Spinal cord (tissue), 10 donors: ENCODE results near the gene DEAF1. TPM values are rescaled to one million over a fixed set of nuclear protein-coding genes. Genes with fewer than 3 reads are reported as not detected.

ENCODE experiments used
- DNase-seq, 6 donors: peaks; one replicate each; pipeline versions ENCODE4 v3.0.0 to v3.0.0-alpha.2; 2013 to 2015; ENCODE audit warnings: low spot score in 6 of 6, low read depth in 4 of 6
- H3K27ac ChIP-seq: one replicate; pipeline ENCODE4 v1.5.1; 2013; ENCODE audit warnings: low read depth, low read length, control low read depth
- H3K27me3 ChIP-seq: one replicate; pipeline ENCODE4 v1.6.1; 2013; ENCODE audit warnings: low read length; ENCODE audit not compliant: control insufficient read depth, insufficient read depth
- H3K36me3 ChIP-seq: one replicate; pipeline ENCODE4 v1.6.1; 2013; ENCODE audit warnings: low read length; ENCODE audit not compliant: control insufficient read depth, insufficient read depth
- H3K4me1 ChIP-seq: one replicate; pipeline ENCODE4 v1.6.1; 2013; ENCODE audit warnings: low read length; ENCODE audit not compliant: control insufficient read depth, insufficient read depth
- H3K4me3 ChIP-seq: one replicate; pipeline ENCODE4 v1.5.1; 2013; ENCODE audit warnings: low read depth, low read length, control low read depth
- H3K9me3 ChIP-seq: one replicate; pipeline ENCODE4 v1.6.1; 2013; ENCODE audit warnings: low read length; ENCODE audit not compliant: control insufficient read depth, insufficient read depth
- WGBS: methylation state at CpG from one replicate; pipeline ENCODE4 v1.1.5; 2013; ENCODE audit warnings: missing lambda C conversion rate; ENCODE audit not compliant: insufficient coverage; 5-methylcytosine and 5-hydroxymethylcytosine counted together
- polyA plus RNA-seq, 2 donors: library from polyadenylated mRNA; unstranded; fragments of 120-200 nt; gene quantifications; one replicate each; pipeline ENCODE4 v1.2.1, GENCODE V29; 2013; ENCODE audit not compliant: insufficient read length in 2 of 2
- total RNA-seq, 2 donors: library from RNA; depleted of rRNA in 1 of 2; stranded (reverse); fragments of 120-200 nt in 1 of 2; fragments of >200 nt in 1 of 2; gene quantifications; one replicate each; pipeline versions ENCODE4 v1.2.3 to v1.2.4, GENCODE V29; 2013 to 2014
- donor health status: healthy.

The DEAF1 gene
- total and polyA plus RNA-seq, 4 donors = 45.3 to 242 (median 154) TPM

DNA sequence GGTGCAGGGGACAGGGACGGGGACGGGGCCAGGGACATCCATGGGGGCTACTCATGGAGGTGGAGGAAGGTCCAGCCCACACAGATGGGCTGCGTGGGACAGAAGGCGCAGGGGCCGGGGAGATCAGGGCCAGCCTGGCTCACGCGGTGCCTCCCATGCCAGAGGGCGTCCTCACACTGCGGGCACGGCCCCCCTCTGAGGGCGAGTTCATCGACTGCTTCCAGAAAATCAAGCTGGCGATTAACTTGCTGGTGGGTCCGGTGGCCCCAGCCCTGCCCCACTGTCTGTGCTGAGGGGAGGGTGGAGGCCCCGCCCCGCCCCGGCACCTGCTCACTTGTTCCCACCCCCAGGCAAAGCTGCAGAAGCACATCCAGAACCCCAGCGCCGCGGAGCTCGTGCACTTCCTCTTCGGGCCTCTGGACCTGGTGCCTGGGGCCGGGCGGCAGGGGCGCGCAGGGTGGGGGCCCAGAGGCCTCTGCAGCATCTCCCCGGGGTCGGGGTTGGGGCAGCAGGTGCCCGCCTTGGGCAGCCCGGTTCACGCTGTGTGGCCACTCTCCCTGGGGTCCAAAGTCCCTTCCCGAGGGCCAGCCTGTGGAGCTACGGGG is 26.8 kb upstream of the DEAF1 start:
- Histone ChIP-seq H3K27ac (no peak overlapping the region), H3K4me1 (peaks cover 26% of the 10 kb centered on the region), H3K4me3 (no peak overlapping the region), H3K9me3 (no peaks in the 10 kb centered on the region), H3K27me3 (peaks cover 73% of the 10 kb centered on the region), H3K36me3 (no peaks in the 10 kb centered on the region)
- DNase-seq = no peak
- 31% methylated on average over 31 of the region's 33 CpGs for WGBS

- H3K27ac ChIP-seq = no peak overlapping the region
- no peaks in the 10 kb centered on the region for H3K36me3 ChIP-seq
- H3K27me3 ChIP-seq = peaks cover 67% of the 10 kb centered on the region
- no peak for DNase-seq
- 19% methylated on average over 28 of the region's 28 CpGs for WGBS
- peaks cover 20% of the 10 kb centered on the region for H3K4me1 ChIP-seq
- H3K4me3 ChIP-seq = no peak overlapping the region
- no peaks in the 10 kb centered on the region for H3K9me3 ChIP-seq
These were observed 26.3 kb upstream of the DEAF1 start for GRCh38 chr11:721247-721740.

DNA sequence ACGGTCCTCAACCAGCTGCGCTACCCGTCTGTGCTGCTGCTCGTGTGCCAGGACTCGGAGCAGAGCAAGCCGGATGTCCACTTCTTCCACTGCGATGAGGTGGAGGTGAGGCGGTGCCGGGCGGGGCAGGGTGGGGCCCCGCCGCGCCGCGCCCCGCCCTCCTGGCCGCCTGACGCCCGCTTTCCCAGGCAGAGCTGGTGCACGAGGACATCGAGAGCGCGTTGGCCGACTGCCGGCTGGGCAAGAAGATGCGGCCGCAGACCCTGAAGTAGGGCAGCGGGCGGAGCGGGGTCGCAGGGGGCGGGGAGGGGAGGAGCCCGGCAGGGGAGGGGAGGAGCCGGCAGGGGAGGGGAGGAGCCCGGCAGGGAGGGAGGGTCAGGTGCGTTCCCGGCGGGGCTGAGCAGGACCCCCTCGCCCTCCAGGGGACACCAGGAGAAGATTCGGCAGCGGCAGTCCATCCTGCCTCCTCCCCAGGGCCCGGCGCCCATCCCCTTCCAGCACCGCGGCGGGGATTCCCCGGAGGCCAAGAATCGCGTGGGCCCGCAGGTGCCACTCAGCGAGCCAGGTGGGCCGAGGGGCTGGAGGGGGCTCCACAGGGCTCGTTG is 25.7 kb upstream of the DEAF1 start:
- Histone ChIP-seq H3K36me3 (no peaks in the 10 kb centered on the region), H3K4me1 (peaks cover 19% of the 10 kb centered on the region), H3K27ac (no peak overlapping the region), H3K27me3 (peaks cover 63% of the 10 kb centered on the region), H3K4me3 (no peak overlapping the region), H3K9me3 (no peaks in the 10 kb centered on the region)
- 2% methylated on average over 51 of the region's 53 CpGs for WGBS
- DNase-seq = no peak

GRCh38 chr11:720017-720641 is 25.1 kb upstream of the DEAF1 start:
- Histone ChIP-seq H3K4me1 (peaks cover 19% of the 10 kb centered on the region), H3K27ac (no peak overlapping the region), H3K27me3 (peaks cover 56% of the 10 kb centered on the region), H3K4me3 (no peak overlapping the region), H3K9me3 (no peaks in the 10 kb centered on the region), H3K36me3 (no peaks in the 10 kb centered on the region)
- DNase-seq = no peak
- WGBS = 62% methylated on average over 35 of the region's 35 CpGs

DNA sequence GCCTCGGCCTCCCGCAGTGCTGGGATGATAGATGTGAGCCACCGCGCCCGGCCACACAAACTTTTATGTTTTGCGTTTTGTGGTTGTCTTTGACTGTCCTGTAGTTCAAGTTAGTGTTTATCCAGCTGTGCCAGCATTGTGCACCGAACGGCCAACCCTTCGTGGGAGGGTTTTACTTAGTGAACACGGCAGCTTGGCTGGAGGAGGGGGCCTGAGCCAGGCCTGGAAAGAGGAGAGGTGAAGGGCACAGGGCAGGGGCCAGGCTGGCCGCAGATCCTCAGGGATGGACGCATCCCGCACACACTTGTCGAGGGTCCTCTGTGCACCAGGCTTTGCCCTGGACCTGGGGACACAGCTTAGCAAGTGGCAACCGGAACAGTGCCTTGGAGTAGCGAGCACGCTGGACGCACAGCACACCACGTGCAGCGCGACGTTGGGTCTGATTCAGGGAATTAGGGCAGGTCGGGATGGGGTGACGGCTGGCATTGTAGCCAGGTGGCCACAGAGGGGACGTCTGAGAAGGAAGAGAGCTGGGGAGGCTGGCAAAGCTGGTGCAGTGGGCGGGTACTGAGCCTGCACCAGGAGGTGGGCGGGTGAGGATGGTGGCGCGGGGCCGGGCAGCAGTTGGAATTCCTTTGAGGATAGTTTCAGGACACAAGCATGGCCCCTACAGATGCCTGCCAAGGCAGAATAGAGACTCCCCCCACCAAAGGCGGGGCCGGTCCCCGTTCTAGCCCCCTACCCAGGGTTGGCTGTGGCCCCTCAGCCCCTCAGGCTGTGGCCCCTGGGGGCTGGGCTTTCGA is 24.4 kb upstream of the DEAF1 start:
- H3K27ac ChIP-seq = no peak overlapping the region
- H3K27me3 ChIP-seq = peaks cover 49% of the 10 kb centered on the region
- WGBS = 81% methylated on average over 34 of the region's 34 CpGs
- no peaks in the 10 kb centered on the region for H3K9me3 ChIP-seq
- no peaks in the 10 kb centered on the region for H3K36me3 ChIP-seq
- no peak overlapping the region for H3K4me3 ChIP-seq
- H3K4me1 ChIP-seq = peaks cover 19% of the 10 kb centered on the region
- DNase-seq = no peak

GRCh38 chr11:714436-714835 is 19.4 kb upstream of the DEAF1 start:
- Histone ChIP-seq H3K36me3 (no peaks in the 10 kb centered on the region), H3K27me3 (peaks cover 3% of the 10 kb centered on the region), H3K4me1 (peaks cover 19% of the 10 kb centered on the region), H3K27ac (no peak overlapping the region), H3K4me3 (no peak overlapping the region), H3K9me3 (no peaks in the 10 kb centered on the region)
- no peak for DNase-seq
- 100% methylated on average over 1 of the region's 6 CpGs for WGBS

GRCh38 chr11:709109-709997 is 14.3 kb upstream of the DEAF1 start:
- DNase-seq = no peak
- peaks cover 33% of the 10 kb centered on the region for H3K4me1 ChIP-seq
- H3K27me3 ChIP-seq = peaks cover 28% of the 10 kb centered on the region
- no peak overlapping the region for H3K4me3 ChIP-seq
- H3K9me3 ChIP-seq = no peaks in the 10 kb centered on the region
- peaks cover 17% of the 10 kb centered on the region for H3K36me3 ChIP-seq
- 71% methylated on average over 19 of the region's 27 CpGs for WGBS
- H3K27ac ChIP-seq = no peak overlapping the region

DNA sequence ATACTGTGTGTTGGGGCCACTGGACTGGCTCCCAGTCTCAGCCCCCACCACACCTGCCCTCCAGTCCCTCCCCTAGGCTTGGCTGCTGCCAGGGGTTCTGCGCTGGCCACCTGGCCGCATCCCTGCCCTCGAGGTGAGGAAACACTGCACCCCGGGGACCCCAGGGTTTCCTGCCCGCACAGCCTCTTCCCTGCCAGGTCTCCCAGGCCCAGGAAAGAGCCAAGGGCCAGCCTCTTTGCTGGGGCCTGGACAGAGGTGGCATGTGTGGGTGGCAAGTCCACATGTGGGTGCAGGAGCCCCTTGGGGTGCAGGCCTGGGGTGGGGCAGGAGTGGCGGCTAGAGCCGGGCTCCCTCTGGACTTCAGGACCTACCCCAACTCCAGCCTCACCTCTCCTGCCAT is 13.5 kb upstream of the DEAF1 start:
- Histone ChIP-seq H3K9me3 (no peaks in the 10 kb centered on the region), H3K4me3 (no peak overlapping the region), H3K4me1 (peaks cover 33% of the 10 kb centered on the region), H3K27ac (no peak overlapping the region), H3K27me3 (peaks cover 28% of the 10 kb centered on the region), H3K36me3 (peaks cover 25% of the 10 kb centered on the region)
- no peak for DNase-seq
- WGBS = 89% methylated on average over 5 of the region's 7 CpGs
